H1 (cell line): ENCODE measurements around the gene TMEM225B. TPM values are rescaled to one million over a fixed set of nuclear protein-coding genes. Genes with fewer than 3 reads are reported as not detected.

Experiments
- CTCF ChIA-PET: fragments of 300-600 bp; sonication (Branson Sonifier 250); formaldehyde crosslinking; loops from one replicate; lab custom pipeline; 2021; ENCODE audit not compliant: partially characterized antibody; lab: Charles Lee
- POLR2A ChIA-PET: fragments of 300-600 bp; sonication (Branson Sonifier 250); formaldehyde crosslinking; loops from one replicate; lab custom pipeline; 2021; ENCODE audit warnings: inconsistent platforms; ENCODE audit not compliant: partially characterized antibody; lab: Charles Lee
- DNase-seq, 2 experiments: peaks; one replicate each; pipeline versions ENCODE4 v3.0.0 to v3.0.0-alpha.2; 2010 to 2022; ENCODE audit warnings: low spot score in 2 of 2, low read depth in 1 of 2, mixed read lengths in 1 of 2
- FAIRE-seq: peaks from 2 replicates; lab custom pipeline; 2011; peaks lifted over from hg19 to GRCh38; lab: Jason Lieb, UNC
- H2AFZ ChIP-seq: 2 replicates; pipeline ENCODE4 v1.8.1; 2012; ENCODE audit warnings: low read length, inconsistent platforms
- H2AK5ac ChIP-seq: 2 replicates; pipeline ENCODE4 v1.6.1; 2013; ENCODE audit warnings: low read depth, low read length
- H2BK120ac ChIP-seq: replicated peaks from 2 replicates; pipeline ENCODE3; 2013; ENCODE audit warnings: low read depth, low read length, inconsistent platforms
- H2BK12ac ChIP-seq: 2 replicates; pipeline ENCODE4 v1.6.1; 2013; ENCODE audit warnings: low read depth, low read length
- H2BK15ac ChIP-seq: 2 replicates; pipeline ENCODE4 v1.6.1; 2013; ENCODE audit warnings: low read length
- H2BK20ac ChIP-seq: 2 replicates; pipeline ENCODE4 v1.6.1; 2013; ENCODE audit warnings: low read length
- H2BK5ac ChIP-seq: 2 replicates; pipeline ENCODE4 v1.6.1; 2013; ENCODE audit warnings: low read depth, low read length
- H3K14ac ChIP-seq: 2 replicates; pipeline ENCODE4 v1.6.1; 2013; ENCODE audit warnings: inconsistent platforms; ENCODE audit not compliant: insufficient read length
- H3K18ac ChIP-seq: 2 replicates; pipeline ENCODE4 v1.6.1; 2013; ENCODE audit warnings: low read length; ENCODE audit errors: extremely low read depth
- H3K23ac ChIP-seq: 2 replicates; pipeline ENCODE4 v1.6.1; 2013; ENCODE audit warnings: inconsistent platforms; ENCODE audit not compliant: insufficient read length
- H3K23me2 ChIP-seq: 2 replicates; pipeline ENCODE4 v1.6.1; 2013; ENCODE audit warnings: low read depth, low read length
- H3K27ac ChIP-seq: 2 replicates; pipeline ENCODE4 v1.6.1; 2011; ENCODE audit warnings: low read depth, low read length, inconsistent platforms
- H3K27me3 ChIP-seq, 4 experiments: replicated peaks in 1 of 4; 1 replicate in 1 of 4; 2 replicates in 3 of 4; pipeline versions ENCODE4 v1.6.1 to v1.8.1; 2011 to 2013; ENCODE audit warnings: low read length in 3 of 4, mild to moderate bottlenecking in 3 of 4, inconsistent platforms in 2 of 4, mixed read lengths in 2 of 4, moderate library complexity in 1 of 4; ENCODE audit not compliant: control insufficient read depth in 3 of 4, insufficient read depth in 3 of 4; ENCODE audit errors: extremely low read depth in 1 of 4
- H3K36me3 ChIP-seq, 4 experiments: 2 replicates each; pipeline versions ENCODE4 v1.6.1 to v1.8.1; 2011 to 2013; ENCODE audit warnings: mild to moderate bottlenecking in 4 of 4, low read length in 3 of 4, moderate library complexity in 2 of 4, control low read depth in 1 of 4, inconsistent platforms in 1 of 4; ENCODE audit not compliant: insufficient read depth in 4 of 4, control insufficient read depth in 2 of 4
- H3K4ac ChIP-seq: replicated peaks from 2 replicates; pipeline ENCODE3; 2013; ENCODE audit warnings: low read length, low read depth, mixed read lengths, inconsistent platforms; ENCODE audit not compliant: insufficient read length
- H3K4me1 ChIP-seq, 4 experiments: replicated peaks in 1 of 4; 1 replicate in 1 of 4; 2 replicates in 3 of 4; pipeline versions ENCODE4 v1.6.1 to v1.8.1; 2011 to 2013; ENCODE audit warnings: low read length in 3 of 4, inconsistent platforms in 2 of 4, mixed read lengths in 1 of 4; ENCODE audit not compliant: insufficient read depth in 4 of 4, control insufficient read depth in 3 of 4
- H3K4me2 ChIP-seq, 2 experiments: 2 replicates each; pipeline versions ENCODE4 v1.6.1 to v1.8.1; 2011 to 2013; ENCODE audit warnings: low read depth in 2 of 2, low read length in 2 of 2, control low read depth in 1 of 2, inconsistent platforms in 1 of 2, mild to moderate bottlenecking in 1 of 2; ENCODE audit not compliant: insufficient read depth in 1 of 2
- H3K4me3 ChIP-seq, 4 experiments: fragments of 200-600, 300-600 bp in 1 of 4; sonication (generic), shearing (Covaris generic), sonication (Bioruptor Twin) in 1 of 4; 2 replicates each; pipeline versions ENCODE4 v1.5.1 to v1.8.1; 2011 to 2016; ENCODE audit warnings: low read length in 4 of 4, low read depth in 3 of 4, control low read depth in 2 of 4, inconsistent platforms in 2 of 4, mild to moderate bottlenecking in 2 of 4, mixed read lengths in 1 of 4, moderate library complexity in 1 of 4; ENCODE audit not compliant: insufficient read depth in 2 of 4; ENCODE audit errors: extremely low read depth in 1 of 4
- H3K56ac ChIP-seq: replicated peaks from 2 replicates; pipeline ENCODE3; 2013; ENCODE audit warnings: low read depth, mild to moderate bottlenecking, mixed read lengths, low read length, inconsistent platforms; ENCODE audit not compliant: insufficient read length
- H3K79me1 ChIP-seq: 2 replicates; pipeline ENCODE4 v1.6.1; 2013; ENCODE audit warnings: low read depth, low read length, control low read depth
- H3K79me2 ChIP-seq, 2 experiments: 2 replicates each; pipeline versions ENCODE4 v1.6.1 to v1.8.1; 2012 to 2013; ENCODE audit warnings: low read length in 2 of 2, mild to moderate bottlenecking in 2 of 2, inconsistent platforms in 1 of 2; ENCODE audit not compliant: insufficient read depth in 2 of 2, control insufficient read depth in 1 of 2
- H3K9ac ChIP-seq, 4 experiments: replicated peaks in 1 of 4; 1 replicate in 1 of 4; 2 replicates in 3 of 4; pipeline versions ENCODE4 v1.6.1 to v1.8.1; 2011 to 2013; ENCODE audit warnings: low read depth in 3 of 4, low read length in 3 of 4, control low read depth in 2 of 4, mild to moderate bottlenecking in 2 of 4, moderate library complexity in 2 of 4, inconsistent platforms in 1 of 4; ENCODE audit errors: extremely low read depth in 1 of 4
- H3K9me3 ChIP-seq, 2 experiments: 2 replicates each; pipeline versions ENCODE4 v1.6.1 to v1.8.1; 2012 to 2013; ENCODE audit warnings: mild to moderate bottlenecking in 2 of 2, moderate library complexity in 2 of 2, control low read depth in 1 of 2, inconsistent platforms in 1 of 2, low read depth in 1 of 2, low read length in 1 of 2, mixed read lengths in 1 of 2; ENCODE audit not compliant: insufficient read depth in 2 of 2
- H4K20me1 ChIP-seq, 2 experiments: replicated peaks in 1 of 2; 2 replicates each; pipeline versions ENCODE3 to v1.8.1; 2011 to 2013; ENCODE audit warnings: inconsistent platforms in 2 of 2, low read length in 2 of 2, mild to moderate bottlenecking in 1 of 2; ENCODE audit not compliant: insufficient read depth in 2 of 2, control insufficient read depth in 1 of 2
- H4K5ac ChIP-seq: 2 replicates; pipeline ENCODE4 v1.6.1; 2013; ENCODE audit warnings: low read length, low read depth, mixed read lengths, inconsistent platforms; ENCODE audit not compliant: insufficient read length
- H4K8ac ChIP-seq: 2 replicates; pipeline ENCODE4 v1.8.0; 2013; ENCODE audit warnings: mild to moderate bottlenecking, moderate library complexity, low read length, inconsistent platforms; ENCODE audit not compliant: insufficient read depth; ENCODE audit errors: extremely low read depth
- H4K91ac ChIP-seq: replicated peaks from 2 replicates; pipeline ENCODE3; 2013; ENCODE audit warnings: low read length, mixed read lengths, inconsistent platforms; ENCODE audit not compliant: insufficient read length
- CHD2 ChIP-seq: IDR thresholded peaks from 2 replicates; pipeline ENCODE4 v1.6.1; 2012; ENCODE audit warnings: low read length, improper control_type of control experiment
- EP300 ChIP-seq, 2 experiments: IDR thresholded peaks; 1 replicate in 1 of 2; 2 replicates in 1 of 2; pipeline ENCODE4 v1.6.1; 2011 to 2012; ENCODE audit warnings: low read depth in 2 of 2, low read length in 2 of 2, mild to moderate bottlenecking in 2 of 2, borderline replicate concordance in 1 of 2, inconsistent platforms in 1 of 2, moderate library complexity in 1 of 2
- GABPA ChIP-seq: IDR thresholded peaks from 2 replicates; pipeline ENCODE4 v1.6.1; 2011; ENCODE audit warnings: mild to moderate bottlenecking, low read length, moderate library complexity, borderline replicate concordance; ENCODE audit not compliant: insufficient read depth
- HDAC2 ChIP-seq, 2 experiments: fragments of 300-600 bp in 1 of 2; sonication (generic) in 1 of 2; IDR thresholded peaks; 2 replicates each; pipeline ENCODE4 v1.6.1; 2011 to 2012; ENCODE audit warnings: low read depth in 2 of 2, low read length in 2 of 2, mild to moderate bottlenecking in 2 of 2, moderate library complexity in 2 of 2, borderline replicate concordance in 1 of 2, inconsistent platforms in 1 of 2
- NANOG ChIP-seq: IDR thresholded peaks from 2 replicates; pipeline ENCODE4 v1.6.1; 2011; ENCODE audit warnings: low read length, low read depth, mild to moderate bottlenecking, inconsistent platforms; ENCODE audit not compliant: insufficient read depth, poor library complexity, severe bottlenecking
- PHF8 ChIP-seq: fragments of 200-600 bp; sonication (generic); conservative IDR thresholded peaks from 2 replicates; pipeline ENCODE4 v1.7.1; 2012; ENCODE audit warnings: low read depth, mild to moderate bottlenecking, inconsistent platforms, low read length, moderate library complexity
- POLR2AphosphoS5 ChIP-seq: IDR thresholded peaks from 2 replicates; pipeline ENCODE4 v1.6.1; 2011; ENCODE audit warnings: low read depth, low read length
- POU5F1 ChIP-seq: IDR thresholded peaks from 2 replicates; pipeline ENCODE4 v1.6.1; 2011; ENCODE audit warnings: low read depth, mild to moderate bottlenecking, low read length, moderate library complexity
- RAD21 ChIP-seq, 2 experiments: IDR thresholded peaks in 1 of 2; conservative IDR thresholded peaks in 1 of 2; 2 replicates each; pipeline ENCODE4 v1.6.1; 2011; ENCODE audit warnings: low read depth in 2 of 2, low read length in 2 of 2, improper control_type of control experiment in 1 of 2, inconsistent platforms in 1 of 2, mild to moderate bottlenecking in 1 of 2, moderate library complexity in 1 of 2
- SIN3A ChIP-seq, 2 experiments: IDR thresholded peaks in 1 of 2; conservative IDR thresholded peaks in 1 of 2; 2 replicates each; pipeline ENCODE4 v1.6.1; 2011 to 2012; ENCODE audit warnings: low read length in 2 of 2, improper control_type of control experiment in 1 of 2, low read depth in 1 of 2, mild to moderate bottlenecking in 1 of 2
- TAF1 ChIP-seq: IDR thresholded peaks from 2 replicates; pipeline ENCODE4 v1.6.1; 2011; ENCODE audit warnings: mild to moderate bottlenecking, low read depth, low read length
- ZNF274 ChIP-seq: IDR thresholded peaks from 2 replicates; pipeline ENCODE4 v1.7.0; 2012; ENCODE audit warnings: low read length, borderline replicate concordance; ENCODE audit errors: extremely low read depth
- WGBS, 2 experiments: shearing (Covaris generic) in 1 of 2; methylation state at CpG; one replicate each; pipeline versions ENCODE4 v1.1.6 to v1.1.7; 2013 to 2015; ENCODE audit warnings: low lambda C conversion rate in 2 of 2, mixed read lengths in 2 of 2, inconsistent platforms in 1 of 2, low coverage in 1 of 2, missing lambda C conversion rate in 1 of 2; ENCODE audit not compliant: insufficient replicate concordance in 2 of 2, insufficient coverage in 1 of 2, insufficient read length in 1 of 2; ENCODE audit errors: extremely low coverage in 1 of 2, missing lambda C conversion rate in 1 of 2; 5-methylcytosine and 5-hydroxymethylcytosine counted together
- polyA plus RNA-seq, 7 experiments: library from polyadenylated mRNA; depleted of rRNA in 3 of 7; stranded (reverse) in 5 of 7; unstranded in 2 of 7; fragments of >200 nt in 5 of 7; fragments of 200-250 nt in 2 of 7; gene quantifications; 1 replicate in 5 of 7; 2 replicates in 1 of 7; 4 replicates in 1 of 7; pipeline versions ENCODE4 v1.2.1 to v1.2.3, GENCODE V29; 2011 to 2013; ENCODE audit warnings: missing spikeins in 2 of 7, mixed read lengths in 2 of 7
- total RNA-seq: library from RNA; stranded (reverse); fragmentation: NEBNext Ultra II Directional; extraction: Animal tissue kit (Norgen Biotek cat#: 25700); gene quantifications from 2 replicates; pipeline ENCODE4 v1.2.1, GENCODE V29; 2021

Gene TMEM225B
- total and polyA plus RNA-seq, 2 of the 8 experiments (the other 6 are each of a cell fraction or from before 2014, with no cell fraction given): 0.68 TPM; not detected in 1

GRCh38 chr7:99596408-99596955 is 1.6 kb upstream of the TMEM225B start:
- WGBS, 2 experiments: 95% methylated on average over 1 of the region's 1 CpG; no CpG with 5 or more reads in 1 of the 2 experiments
- no peak overlapping the region for H3K9ac ChIP-seq
- H3K4ac ChIP-seq: no peak overlapping the region
- no peak overlapping the region for H4K8ac ChIP-seq
- 0 out of 4 replicates have a peak, but pooled peaks cover 0 to 2% of the 10 kb centered on the region in 2 experiments for H3K9me3 ChIP-seq
- H3K79me1 ChIP-seq: no peaks in the 10 kb centered on the region
- no peak overlapping the region for H3K27ac ChIP-seq
- H2BK5ac ChIP-seq: no peak overlapping the region
- no peaks in the 10 kb centered on the region for H3K36me3 ChIP-seq
- H3K23me2 ChIP-seq: no peaks in the 10 kb centered on the region
- no peak overlapping the region for H2AK5ac ChIP-seq
- no peak overlapping the region for H3K14ac ChIP-seq
- ChIA-PET CTCF (no interaction called here), POLR2A (no interaction called here)
- H3K18ac ChIP-seq: no peak overlapping the region
- no peak overlapping the region for H3K4me2 ChIP-seq
- H3K23ac ChIP-seq: no peak overlapping the region
- H2BK15ac ChIP-seq: no peak overlapping the region
- H3K4me3 ChIP-seq: no peak overlapping the region
- no peak overlapping the region for H4K5ac ChIP-seq
- H3K27me3 ChIP-seq: no peaks in the 10 kb centered on the region
- peaks cover 0 to 2% (median 0%) of the 10 kb centered on the region in 4 experiments; a peak in 1 of 7 replicates for H3K4me1 ChIP-seq
- DNase-seq (no peak), FAIRE-seq (no peak)
- H4K20me1 ChIP-seq: no peaks in the 10 kb centered on the region
- no peaks in the 10 kb centered on the region for H3K79me2 ChIP-seq
- H2BK120ac ChIP-seq: no peak overlapping the region
- H3K56ac ChIP-seq: no peak overlapping the region
- no peak overlapping the region for H4K91ac ChIP-seq
- H2AFZ ChIP-seq: no peak overlapping the region
- no peak overlapping the region for H2BK20ac ChIP-seq
- no peak overlapping the region for H2BK12ac ChIP-seq
- no peak for TF ChIP-seq HDAC2 (IDR thresholded peaks at IDR 0.05; ENCODE audit: borderline replicate concordance in 1 of 2, low read depth in 2 of 2, low read length in 2 of 2)
- no peak for TF ChIP-seq SIN3A (conservative IDR thresholded peaks at IDR 0.05 in 1 of 2, IDR thresholded peaks at IDR 0.05 in 1 of 2; ENCODE audit: low read depth in 1 of 2, low read length in 2 of 2)
- no peak for TF ChIP-seq POLR2AphosphoS5
- TF ChIP-seq EP300 (IDR thresholded peaks at IDR 0.05; ENCODE audit: borderline replicate concordance in 1 of 2, low read depth in 2 of 2, low read length in 2 of 2): no peak
- no peak for TF ChIP-seq POU5F1
- no peak for TF ChIP-seq GABPA
- no peak for TF ChIP-seq TAF1
- TF ChIP-seq RAD21 (IDR thresholded peaks at IDR 0.05 in 1 of 2, conservative IDR thresholded peaks at IDR 0.05 in 1 of 2; ENCODE audit: low read depth in 2 of 2, low read length in 2 of 2): no peak
- no peak for TF ChIP-seq NANOG
- TF ChIP-seq PHF8: no peak
- no peak for TF ChIP-seq CHD2
- no peak for TF ChIP-seq ZNF274
